ENCODE results near the gene HS6ST1. TPM values are rescaled to one million over a fixed set of nuclear protein-coding genes. Genes with fewer than 3 reads are reported as not detected.

The HS6ST1 gene
- total RNA-seq, 1 donor from 2014 or later: 68.5 TPM

- H3K36me3 ChIP-seq: no peaks in the 10 kb centered on the region
- no peak for TF ChIP-seq CTCF (IDR thresholded peaks at IDR 0.05)
- no peak for TF ChIP-seq POLR2A (IDR thresholded peaks at IDR 0.05)
- TF ChIP-seq POLR2AphosphoS5 (IDR thresholded peaks at IDR 0.05; ENCODE audit: insufficient read depth in 1 of 2, low read depth in 1 of 2): no peak
- no peak overlapping the region for H3K4me3 ChIP-seq
- no peak overlapping the region for H3K27ac ChIP-seq
- H3K27me3 ChIP-seq: no peaks in the 10 kb centered on the region
- DNase-seq (ENCODE audit: extremely low spot score in 2 of 2): peak in 1 of 2 donors; percentile 70
- H3K4me1 ChIP-seq: peaks cover 97% of the 10 kb centered on the region
- intact Hi-C loops (cut with DNase I): loop anchor here (10.0 kb wide), 1 partner anchor 137 kb away; no protein-coding TSS in a partner anchor
- H3K9me3 ChIP-seq: no peaks in the 10 kb centered on the region
These were observed 6.8 kb downstream of the HS6ST1 start for GRCh38 chr2:128311755-128312341.

GRCh38 chr2:128311216-128311754, 7.4 kb downstream of the HS6ST1 start:
- intact Hi-C loops (cut with DNase I): loop anchor here (10.0 kb wide), 1 partner anchor 136 kb away; no protein-coding TSS in a partner anchor
- H3K9me3 ChIP-seq: no peaks in the 10 kb centered on the region
- no peak overlapping the region for H3K4me3 ChIP-seq
- no peaks in the 10 kb centered on the region for H3K36me3 ChIP-seq
- H3K27me3 ChIP-seq: no peaks in the 10 kb centered on the region
- peak in 1 of 2 donors; percentile 79 for DNase-seq (ENCODE audit: extremely low spot score in 2 of 2)
- TF ChIP-seq POLR2AphosphoS5 (IDR thresholded peaks at IDR 0.05; ENCODE audit: insufficient read depth in 1 of 2, low read depth in 1 of 2) (no peak), POLR2A (IDR thresholded peaks at IDR 0.05) (no peak), CTCF (IDR thresholded peaks at IDR 0.05) (no peak)
- peaks cover 97% of the 10 kb centered on the region for H3K4me1 ChIP-seq
- H3K27ac ChIP-seq: no peak overlapping the region

GRCh38 chr2:128310761-128311160, 7.9 kb downstream of the HS6ST1 start:
- intact Hi-C loops (cut with DNase I): loop anchor here (10.0 kb wide), 1 partner anchor 136 kb away; no protein-coding TSS in a partner anchor
- peaks cover 97% of the 10 kb centered on the region for H3K4me1 ChIP-seq
- no peak for DNase-seq (ENCODE audit: extremely low spot score in 2 of 2)
- no peaks in the 10 kb centered on the region for H3K27me3 ChIP-seq
- no peak overlapping the region for H3K4me3 ChIP-seq
- no peaks in the 10 kb centered on the region for H3K36me3 ChIP-seq
- H3K9me3 ChIP-seq: no peaks in the 10 kb centered on the region
- TF ChIP-seq POLR2AphosphoS5 (IDR thresholded peaks at IDR 0.05; ENCODE audit: insufficient read depth in 1 of 2, low read depth in 1 of 2): no peak
- no peak for TF ChIP-seq CTCF (IDR thresholded peaks at IDR 0.05)
- no peak for TF ChIP-seq POLR2A (IDR thresholded peaks at IDR 0.05)
- no peak overlapping the region for H3K27ac ChIP-seq

GRCh38 chr2:128310094-128310716, 8.5 kb downstream of the HS6ST1 start:
- H3K4me3 ChIP-seq: no peak overlapping the region
- H3K27ac ChIP-seq: no peak overlapping the region
- H3K27me3 ChIP-seq: no peaks in the 10 kb centered on the region
- no peaks in the 10 kb centered on the region for H3K36me3 ChIP-seq
- no peaks in the 10 kb centered on the region for H3K9me3 ChIP-seq
- TF ChIP-seq POLR2A (IDR thresholded peaks at IDR 0.05) (no peak), CTCF (IDR thresholded peaks at IDR 0.05) (no peak), POLR2AphosphoS5 (IDR thresholded peaks at IDR 0.05; ENCODE audit: insufficient read depth in 1 of 2, low read depth in 1 of 2) (no peak)
- peaks cover 97% of the 10 kb centered on the region for H3K4me1 ChIP-seq
- intact Hi-C loops (cut with DNase I): loop anchor here (10.0 kb wide), 1 partner anchor 135 kb away; no protein-coding TSS in a partner anchor
- no peak for DNase-seq (ENCODE audit: extremely low spot score in 2 of 2)
